ENCODE data around the gene RNF169. TPM values are rescaled to one million over a fixed set of nuclear protein-coding genes. Genes with fewer than 3 reads are reported as not detected.
"Not testable (repeated sequence)": the region's sequence is repeated elsewhere in the genome, so short reads cannot be mapped to it uniquely, and the experiment has no call there.

Gene RNF169
- total RNA-seq, 1 donor from 2014 or later: 29.8 TPM

DNA sequence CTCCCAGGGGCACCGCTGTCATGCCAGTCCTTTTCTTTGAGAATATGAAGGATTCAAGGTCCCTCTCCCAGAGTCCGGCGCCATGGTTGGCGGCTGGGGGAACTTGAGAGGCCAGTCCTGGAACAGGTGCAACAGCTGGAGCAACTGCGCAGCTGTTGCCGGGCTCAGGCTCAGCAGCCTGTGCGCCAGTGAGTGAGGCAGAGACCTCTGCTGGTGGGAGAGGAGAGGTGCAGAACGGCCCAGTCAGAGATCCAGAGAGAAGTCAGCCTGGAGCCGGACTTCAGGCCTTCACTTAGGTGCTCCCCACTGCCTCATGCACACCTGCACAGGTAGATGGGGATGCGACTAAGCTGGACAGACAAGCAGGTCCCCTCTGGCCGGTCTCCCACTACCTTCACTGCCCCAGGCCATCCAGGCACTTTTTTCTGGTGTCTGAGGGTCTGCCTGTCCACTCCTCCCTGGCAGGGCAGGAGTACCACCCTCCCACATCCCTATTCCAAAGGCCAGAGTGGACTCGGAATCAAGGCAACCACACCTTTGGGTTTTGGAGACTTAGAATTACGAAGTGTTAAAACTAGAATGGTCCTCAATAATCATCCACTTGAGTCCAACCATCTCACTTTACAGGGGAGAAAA, 22.0 kb upstream of the RNF169 start:
- DNase-seq (ENCODE audit: low spot score in 2 of 2) (peak; percentile 77 to 86), FAIRE-seq (no peak)

DNA sequence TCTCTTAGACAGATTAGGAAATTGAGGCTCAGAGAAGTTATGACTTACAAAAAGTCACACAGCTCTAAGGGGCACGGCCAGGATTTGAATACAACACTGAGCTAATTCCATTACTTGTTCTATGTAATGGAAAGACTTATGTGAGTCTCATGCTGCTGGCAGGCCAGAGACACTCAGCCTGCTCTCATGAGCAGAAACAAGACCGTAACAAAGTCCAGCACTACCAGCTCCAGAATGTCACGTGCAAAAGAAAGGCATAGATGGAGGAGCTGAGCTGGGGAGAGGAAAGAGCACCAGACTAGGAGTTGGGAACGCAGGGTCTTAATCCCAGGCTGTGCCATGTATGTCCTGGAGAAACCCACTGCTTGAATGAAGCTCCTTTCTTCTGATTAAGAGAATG, 19.3 kb upstream of the RNF169 start:
- FAIRE-seq: no peak
- DNase-seq (ENCODE audit: low spot score in 2 of 2): no peak

DNA sequence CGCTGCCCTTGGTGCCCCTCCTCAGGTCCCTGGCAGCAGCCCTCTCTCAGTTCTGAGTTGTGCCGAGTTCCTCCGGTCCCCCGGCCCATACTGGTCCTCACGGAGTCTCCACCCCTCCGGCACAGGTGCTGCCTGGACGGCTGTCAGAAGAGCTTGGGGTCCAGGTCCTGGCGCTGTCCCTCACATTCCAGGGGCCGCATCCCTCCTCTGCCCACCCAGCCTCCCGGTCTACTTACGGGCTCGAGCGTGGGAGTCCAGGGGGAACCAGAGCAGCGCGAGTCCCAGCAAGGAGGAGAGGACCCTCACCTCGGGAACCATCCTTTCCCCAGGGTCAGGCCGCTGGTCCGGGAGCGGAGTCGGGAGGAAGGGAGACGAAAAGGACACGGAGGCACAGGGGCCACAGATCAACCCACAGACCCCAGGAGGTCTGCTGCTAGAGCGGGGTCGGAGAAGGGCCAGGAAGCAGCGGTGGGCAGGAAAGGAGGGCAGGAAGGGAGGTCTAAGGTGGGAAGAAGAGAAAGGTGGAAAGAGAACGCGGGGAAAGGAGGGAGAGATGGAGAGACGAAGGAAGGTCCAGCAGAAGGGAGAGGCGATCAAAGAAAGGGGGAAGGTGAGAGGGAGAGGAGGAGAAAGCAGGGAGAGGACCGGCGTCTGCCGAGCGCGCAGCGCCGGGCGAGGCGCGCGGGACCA, 17.9 kb upstream of the RNF169 start:
- no peak for FAIRE-seq
- DNase-seq (ENCODE audit: low spot score in 2 of 2): no peak

DNA sequence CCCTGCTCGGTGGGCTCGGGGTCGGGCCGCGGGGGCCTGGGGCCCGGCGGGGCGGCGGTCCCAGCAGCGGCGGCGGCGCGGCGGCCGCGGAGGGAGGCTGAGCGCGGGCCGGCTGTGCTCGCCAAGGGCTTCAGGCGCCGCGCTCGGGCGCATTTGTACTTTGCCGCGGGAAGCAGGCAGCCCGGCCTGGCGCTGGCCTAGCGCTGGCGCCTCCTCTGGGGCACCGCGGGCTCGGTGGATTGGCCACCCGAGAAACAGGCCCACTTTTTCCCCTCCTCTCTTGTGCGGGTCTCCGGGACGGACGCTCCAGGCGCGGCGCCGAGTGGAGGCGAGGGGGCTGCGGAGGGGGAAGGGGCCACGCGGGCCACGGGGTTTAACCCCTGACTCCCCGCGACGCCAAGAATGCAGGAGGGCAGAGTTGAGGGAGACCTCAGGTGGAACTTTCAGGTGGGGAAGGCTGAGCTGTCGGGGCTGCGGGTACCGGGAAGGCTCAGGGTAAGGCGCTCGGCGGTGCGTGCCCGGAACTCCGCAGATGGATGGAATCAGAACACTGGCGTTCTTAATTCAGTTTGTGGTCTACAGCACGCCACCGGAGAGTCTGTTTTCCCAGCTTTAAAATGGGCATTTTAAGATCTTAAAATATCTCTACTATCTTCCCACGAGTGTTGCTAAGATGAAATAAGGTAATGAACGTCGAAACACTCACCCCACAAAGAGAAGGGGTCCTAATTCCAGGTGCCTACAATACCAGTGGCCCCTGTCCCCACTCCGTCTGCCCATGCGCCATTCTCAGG, 17.2 kb upstream of the RNF169 start, which contains the start of gene CHRDL2:
CHRDL2 (minus strand) TSS at position 126 of the 794 bp plus-strand sequence. CDS start 538 bp downstream, outside the sequence.
- DNase-seq (ENCODE audit: low spot score in 2 of 2): peak; percentile 56 to 61
- no peak for FAIRE-seq

DNA sequence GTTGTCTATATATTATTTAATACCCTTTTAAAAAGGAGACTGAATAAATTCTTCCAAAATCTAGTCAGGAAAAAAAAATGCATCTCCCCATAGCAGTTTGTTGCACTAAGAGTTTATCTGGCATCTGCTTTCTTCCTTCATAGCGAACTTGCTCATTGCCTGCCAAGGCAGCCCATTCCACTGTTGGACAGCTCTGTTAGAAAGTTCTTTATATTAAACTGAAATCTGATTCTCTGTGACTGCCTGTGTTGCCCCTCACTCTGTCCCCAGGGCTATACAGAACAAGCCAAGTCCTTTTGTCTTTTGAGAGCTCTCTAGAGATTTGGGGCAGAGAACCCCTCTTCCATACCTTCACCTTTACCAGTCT, 14.1 kb upstream of the RNF169 start:
- DNase-seq (ENCODE audit: low spot score in 2 of 2) (no peak), FAIRE-seq (no peak)

DNA sequence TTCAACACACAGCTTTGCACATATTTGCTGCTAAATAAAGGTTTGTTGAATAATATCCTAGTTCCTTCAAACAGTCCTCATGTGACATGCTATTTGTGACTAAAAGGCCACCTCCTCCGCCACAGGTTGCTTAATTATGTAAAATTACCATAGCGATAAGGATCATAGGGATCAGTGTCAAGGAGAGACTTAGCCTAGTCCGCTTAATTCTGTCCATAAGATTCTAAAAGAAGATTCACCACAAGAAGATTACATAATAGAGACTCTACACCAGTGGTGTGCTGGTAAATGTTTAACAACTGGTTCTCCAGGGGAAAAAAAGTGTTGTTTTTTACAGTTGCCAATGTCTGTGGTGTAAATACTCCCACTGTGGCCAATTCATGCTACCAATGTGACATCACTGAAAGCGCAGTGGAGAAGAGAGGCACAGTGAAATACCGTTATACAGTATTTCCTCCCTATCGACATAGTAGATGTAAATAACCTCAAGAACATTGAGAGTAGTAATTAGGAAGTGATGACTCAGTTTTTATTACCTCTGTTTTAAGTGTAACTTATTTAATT, 13.2 kb upstream of the RNF169 start:
- no peak for FAIRE-seq
- no peak for DNase-seq (ENCODE audit: low spot score in 2 of 2)

DNA sequence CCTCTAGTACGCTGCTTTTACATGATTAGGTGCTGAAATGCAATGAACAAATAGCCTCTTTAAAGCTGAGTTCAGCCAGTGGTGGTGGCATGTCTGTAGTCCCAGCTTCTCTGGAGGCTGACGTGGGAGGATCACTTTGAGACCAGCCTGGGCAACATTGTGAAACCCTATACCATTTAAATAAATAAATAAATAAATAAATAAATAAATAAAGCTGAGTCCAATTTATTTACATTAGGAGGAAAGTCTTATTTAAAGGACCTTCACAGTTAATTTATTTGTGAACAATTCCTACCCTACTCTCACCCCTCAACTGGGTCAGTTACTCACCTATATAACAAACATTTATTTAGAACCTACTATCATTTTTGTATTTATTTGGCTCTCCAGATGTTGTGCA, 12.6 kb upstream of the RNF169 start:
- no peak for FAIRE-seq
- no peak for DNase-seq (ENCODE audit: low spot score in 2 of 2)

DNA sequence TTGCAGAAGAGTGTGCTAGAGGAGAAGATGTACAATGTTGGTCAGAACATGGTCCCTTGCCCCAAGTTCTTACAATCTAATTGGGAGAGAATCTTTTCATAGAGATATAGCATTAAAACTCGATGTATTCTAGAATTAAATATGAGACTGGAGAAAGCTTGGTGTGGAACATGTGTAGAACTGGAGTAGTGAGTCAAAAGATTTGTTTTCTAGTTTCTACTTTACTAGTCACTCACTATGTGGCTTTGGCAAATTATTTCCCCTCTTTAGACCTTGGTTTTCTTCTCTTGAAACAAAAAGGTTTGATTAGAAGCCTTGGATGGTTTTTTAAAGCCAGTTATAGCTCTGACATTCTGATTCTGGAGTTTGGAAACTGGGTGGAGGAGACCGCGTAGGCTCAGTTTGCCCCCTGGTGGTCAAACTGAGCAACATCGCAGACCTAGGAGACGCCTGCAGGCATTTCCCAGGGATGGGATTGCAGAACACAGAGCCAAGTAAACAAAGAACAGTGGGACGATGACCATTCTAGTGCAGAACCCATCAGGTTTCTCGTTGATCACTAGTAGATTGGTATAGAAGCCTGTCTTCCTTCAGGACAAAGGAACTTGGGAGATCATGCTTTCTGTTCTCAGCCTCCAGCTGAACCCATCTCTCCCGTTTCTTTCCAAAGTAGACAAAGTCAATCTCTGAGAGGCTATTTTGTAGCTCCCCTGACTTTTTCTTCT, 8.9 kb upstream of the RNF169 start:
- FAIRE-seq (no peak), DNase-seq (ENCODE audit: low spot score in 2 of 2) (peak; percentile 55 to 64)

DNA sequence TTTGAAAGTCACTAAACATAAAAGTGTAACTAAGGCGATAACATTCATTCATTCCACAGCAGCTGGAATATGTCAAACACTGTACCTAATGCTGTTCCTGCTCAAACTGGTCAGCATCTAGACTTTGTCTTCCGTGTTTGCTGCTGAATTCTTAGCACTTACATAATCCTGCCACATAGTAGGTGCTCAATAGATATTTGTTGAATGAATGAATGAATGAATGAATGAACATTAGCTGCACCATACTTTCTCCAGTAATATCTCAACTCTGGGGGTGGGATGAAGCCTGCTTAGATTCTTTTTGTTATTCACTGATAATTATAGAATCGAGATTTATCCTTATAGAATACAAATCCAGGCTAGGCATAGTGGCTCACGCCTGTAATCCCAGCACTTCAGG, 6.6 kb upstream of the RNF169 start:
- FAIRE-seq: no peak
- no peak for DNase-seq (ENCODE audit: low spot score in 2 of 2)

DNA sequence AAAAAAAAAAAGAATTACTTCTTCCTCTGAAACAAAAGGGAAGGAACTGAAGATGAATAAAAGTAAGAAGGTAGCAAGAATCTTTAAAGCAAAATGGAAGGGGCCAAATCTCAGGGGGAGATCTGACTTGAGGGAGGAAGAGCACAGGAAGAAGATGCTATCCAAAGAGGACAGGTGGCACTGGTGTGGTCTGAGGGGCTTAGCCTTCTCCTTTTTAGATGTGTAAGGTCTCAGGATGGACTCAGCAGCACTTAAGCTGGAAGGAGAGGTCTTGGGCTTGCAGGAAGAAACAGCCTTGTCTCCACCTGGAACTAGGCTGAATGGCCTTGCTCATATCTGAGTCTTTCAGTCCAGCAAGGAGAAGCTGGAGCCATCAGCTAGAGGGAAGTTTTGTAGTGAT, 5.0 kb upstream of the RNF169 start:
- DNase-seq (ENCODE audit: low spot score in 2 of 2): no peak
- no peak for FAIRE-seq

DNA sequence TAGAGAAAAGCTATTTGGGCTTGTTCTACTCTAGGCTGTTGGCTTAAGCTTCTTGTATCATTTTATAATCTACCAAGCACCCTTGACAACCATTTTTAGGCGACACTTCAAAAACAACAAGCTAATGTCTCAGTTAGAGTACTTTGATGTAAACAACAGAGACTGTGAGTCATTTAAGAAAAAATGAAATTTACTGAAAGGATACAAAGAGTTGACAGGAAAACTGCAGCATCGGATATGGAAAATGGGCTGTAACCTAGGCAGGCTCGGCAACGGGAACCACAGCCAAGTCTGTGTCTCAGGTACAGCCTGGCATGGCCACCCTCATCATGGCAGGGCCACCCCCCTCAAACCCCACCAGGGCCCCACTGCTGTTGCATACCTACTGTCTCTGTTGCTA, 4.4 kb upstream of the RNF169 start:
- no peak for DNase-seq (ENCODE audit: low spot score in 2 of 2)
- FAIRE-seq: no peak

DNA sequence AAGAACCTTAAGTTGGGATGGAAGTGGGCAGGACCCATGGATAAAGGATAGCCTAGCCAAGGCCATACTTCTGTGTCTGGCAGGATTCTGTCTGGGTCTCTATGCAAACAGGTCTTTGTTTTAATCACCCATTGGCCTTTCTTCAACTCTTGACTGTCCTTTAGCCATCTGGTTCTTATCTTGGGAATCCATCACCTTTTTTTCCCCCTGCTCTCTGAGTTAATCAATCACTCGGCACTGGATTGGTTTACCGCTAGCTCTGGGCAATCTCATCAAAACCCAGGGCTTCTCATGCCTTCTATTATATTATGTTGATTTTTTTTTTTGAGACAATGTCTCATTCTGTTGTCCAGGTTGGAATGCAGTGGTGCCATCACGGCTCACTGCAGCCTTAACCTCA, 1.8 kb upstream of the RNF169 start:
- no peak for DNase-seq (ENCODE audit: low spot score in 2 of 2)
- FAIRE-seq: no peak

DNA sequence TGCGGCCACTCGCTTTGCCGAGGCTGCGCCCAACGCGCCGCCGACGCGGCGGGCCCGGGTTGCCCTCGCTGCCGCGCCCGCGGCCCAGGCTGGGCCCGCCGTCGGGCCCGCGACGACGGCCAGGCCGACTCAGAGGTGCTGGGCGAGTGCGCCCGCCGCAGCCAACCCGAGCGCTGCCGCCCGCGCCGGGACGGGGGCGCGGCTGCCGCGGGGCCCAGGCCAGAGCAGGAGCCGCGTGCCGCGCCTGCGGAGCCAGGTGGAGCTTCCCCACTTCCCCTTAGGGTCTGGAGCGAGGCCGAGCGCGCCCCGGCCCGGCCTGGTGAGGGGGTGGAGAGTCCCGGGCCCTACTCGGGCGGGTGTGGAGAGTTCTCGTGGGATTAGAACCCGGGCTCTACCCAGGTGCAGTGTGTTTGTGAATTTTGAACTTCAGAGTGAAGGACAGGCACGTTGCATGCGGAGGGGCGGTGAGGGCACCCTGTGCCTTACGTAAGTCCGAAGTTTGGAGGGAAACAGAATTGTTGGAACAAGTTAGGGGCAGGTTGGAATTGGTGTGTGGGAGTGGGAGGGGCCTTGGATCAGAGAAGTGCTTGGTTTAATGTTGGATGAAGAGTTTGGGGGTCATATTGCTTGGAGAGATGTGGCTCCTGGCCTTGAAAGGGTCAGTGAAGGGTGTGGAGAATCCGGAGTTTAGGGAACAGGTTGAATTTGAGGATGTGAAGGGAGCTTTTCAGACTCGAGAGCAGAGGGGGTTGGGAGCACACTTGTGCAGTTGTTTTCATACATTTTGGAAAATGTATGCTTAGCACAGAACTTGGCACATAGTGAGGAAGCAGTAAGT, 697 bp downstream of the RNF169 start:
- DNase-seq (ENCODE audit: low spot score in 2 of 2): peak; percentile 62 to 73
- no peak for FAIRE-seq

DNA sequence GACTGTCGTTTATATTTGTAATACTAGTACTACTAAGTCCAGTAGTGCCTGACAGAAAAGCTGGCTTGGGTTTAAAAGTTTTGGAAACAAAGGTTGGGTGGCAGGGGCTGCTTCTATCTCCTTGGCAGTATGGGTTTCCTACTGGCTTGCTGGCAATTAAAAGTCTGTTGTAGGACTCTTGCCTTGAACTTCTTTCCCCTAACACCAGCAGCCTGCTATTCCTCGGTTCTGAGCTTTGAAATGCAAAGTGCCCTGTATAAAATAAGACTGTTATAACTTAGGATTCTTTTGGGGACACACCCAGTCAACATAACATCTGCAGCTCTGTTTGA, 1.3 kb downstream of the RNF169 start:
- no peak for DNase-seq (ENCODE audit: low spot score in 2 of 2)
- no peak for FAIRE-seq

DNA sequence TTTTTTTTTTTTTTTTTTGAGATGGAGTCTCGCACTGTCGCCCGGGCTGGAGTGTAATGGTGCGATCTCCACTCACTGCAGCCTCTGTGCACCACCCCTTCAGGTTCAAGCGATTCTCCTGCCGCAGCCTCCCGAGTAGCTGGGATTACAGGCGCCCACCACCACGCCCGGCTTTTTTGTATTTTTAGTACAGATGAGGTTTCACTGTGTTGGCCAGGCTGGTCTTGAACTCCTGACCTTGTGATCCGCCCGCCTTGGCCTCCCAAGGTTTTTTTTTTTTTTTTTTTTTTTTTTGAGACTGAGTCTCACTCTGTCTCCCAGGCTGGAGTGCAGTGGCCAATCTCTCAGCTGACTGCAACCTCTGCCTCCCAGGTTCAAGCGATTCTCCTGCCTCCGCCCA, 1.9 kb downstream of the RNF169 start:
- not testable (repeated sequence) for DNase-seq (ENCODE audit: low spot score in 2 of 2); FAIRE-seq

DNA sequence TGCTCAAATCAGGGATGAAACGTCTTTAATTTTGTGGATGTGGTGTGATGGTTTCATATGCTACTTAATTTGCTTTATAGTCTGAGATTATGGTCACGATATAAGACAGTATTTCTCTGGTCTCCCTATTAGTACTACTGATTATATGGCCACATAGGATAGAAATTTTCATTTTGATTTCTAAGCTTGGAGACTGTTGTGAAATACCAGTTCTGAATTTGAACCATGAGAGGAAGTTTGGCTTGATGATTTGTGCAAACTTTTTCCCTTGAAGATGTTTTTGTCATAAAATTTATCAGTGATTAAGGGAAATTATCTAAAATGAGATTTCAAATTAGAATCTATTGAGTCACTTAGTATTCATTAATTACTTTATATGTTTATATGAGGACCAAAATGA, 2.7 kb downstream of the RNF169 start:
- FAIRE-seq: no peak
- DNase-seq (ENCODE audit: low spot score in 2 of 2): no peak

DNA sequence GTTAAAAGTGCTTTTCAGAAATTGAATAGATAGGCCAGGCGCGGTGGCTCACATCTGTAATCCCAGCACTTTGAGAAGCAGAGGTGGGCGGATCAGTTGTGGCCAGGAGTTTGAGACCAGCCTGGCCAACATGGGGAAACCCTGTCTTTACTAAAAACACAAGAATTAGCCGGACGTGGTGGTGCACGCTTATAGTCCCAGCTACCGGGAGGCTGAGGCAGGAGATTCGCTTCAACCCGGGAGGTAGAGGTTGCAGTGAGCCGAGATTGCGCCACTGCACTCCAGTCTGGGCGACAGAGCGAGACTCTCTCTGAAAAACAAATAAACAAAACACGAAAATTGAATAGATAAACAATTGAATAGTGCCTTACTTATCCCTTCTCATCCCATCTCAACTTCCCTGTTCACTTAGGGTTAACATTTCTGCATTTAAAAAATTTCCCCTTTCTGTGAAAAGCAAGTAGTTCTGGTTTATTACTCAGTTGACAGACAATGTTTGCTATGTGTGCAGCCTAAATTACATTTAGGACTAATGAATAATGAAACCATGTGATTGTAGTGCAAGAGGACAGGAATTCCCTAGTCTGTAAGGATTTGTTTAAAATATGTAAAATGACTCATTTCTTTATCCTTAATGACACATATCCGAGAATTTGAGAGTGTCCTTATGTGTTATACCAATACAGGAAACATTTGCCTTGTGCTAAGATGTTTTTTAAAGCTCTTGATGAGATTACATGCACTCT, 6.0 kb downstream of the RNF169 start:
- no peak for FAIRE-seq
- peak in 1 of 2 donors; percentile 36 for DNase-seq (ENCODE audit: low spot score in 2 of 2)

DNA sequence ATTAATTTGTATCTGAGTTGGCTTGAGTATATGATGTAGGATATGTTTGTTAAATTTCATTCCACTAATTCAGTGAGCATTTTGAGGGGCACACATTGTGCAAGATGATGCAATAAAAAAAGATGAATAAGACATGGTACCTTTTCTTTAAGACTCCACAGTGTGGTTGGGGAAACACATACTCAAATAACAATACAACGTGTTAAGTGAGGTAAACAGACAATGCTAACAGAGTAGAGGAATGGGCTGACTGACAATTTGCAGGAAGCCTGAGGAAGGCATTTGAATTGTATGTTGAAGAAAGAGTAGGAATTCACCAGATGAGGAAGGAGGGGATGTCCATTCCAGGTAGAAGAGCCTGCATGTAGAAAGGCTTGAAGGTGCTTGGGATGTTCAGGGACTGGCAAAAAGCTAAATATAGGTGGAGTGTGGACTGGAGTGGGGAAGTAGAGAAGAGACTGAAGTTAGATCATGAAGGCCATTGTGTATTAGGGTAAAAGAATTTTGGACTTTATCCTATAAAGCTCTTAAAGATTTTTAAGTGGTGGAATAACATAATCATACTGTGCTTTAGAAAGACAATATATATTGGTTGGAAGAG, 6.8 kb downstream of the RNF169 start:
- DNase-seq (ENCODE audit: low spot score in 2 of 2) (no peak), FAIRE-seq (no peak)

DNA sequence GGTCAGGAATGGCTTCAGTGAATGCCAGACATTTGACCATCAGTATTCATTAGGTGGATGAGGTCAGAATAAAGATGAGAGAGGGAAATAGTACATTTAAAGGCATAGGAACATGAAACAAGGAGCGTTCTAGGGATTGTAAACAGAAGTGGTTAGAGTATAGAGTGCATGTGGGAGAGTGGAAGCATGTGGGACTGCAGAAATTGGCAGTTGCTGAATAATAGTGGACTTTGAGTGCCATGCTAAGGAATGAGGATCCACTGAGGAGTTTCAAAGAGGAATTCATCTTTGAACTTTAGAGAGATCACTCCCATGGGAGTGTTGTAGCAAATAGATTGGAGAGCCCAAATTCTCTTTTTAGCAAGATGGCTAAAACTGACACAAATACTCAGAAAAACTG, 7.9 kb downstream of the RNF169 start:
- FAIRE-seq: no peak
- DNase-seq (ENCODE audit: low spot score in 2 of 2): no peak
